Femur (tissue), 1 donor: ENCODE results near the gene RFXANK.
"Not testable (repeated sequence)": the region's sequence is repeated elsewhere in the genome, so short reads cannot be mapped to it uniquely, and the experiment has no call there.

Experiments used
- DNase-seq: peaks from one replicate; pipeline ENCODE4 v3.0.0-alpha.2; 2017

RFXANK gene

DNA sequence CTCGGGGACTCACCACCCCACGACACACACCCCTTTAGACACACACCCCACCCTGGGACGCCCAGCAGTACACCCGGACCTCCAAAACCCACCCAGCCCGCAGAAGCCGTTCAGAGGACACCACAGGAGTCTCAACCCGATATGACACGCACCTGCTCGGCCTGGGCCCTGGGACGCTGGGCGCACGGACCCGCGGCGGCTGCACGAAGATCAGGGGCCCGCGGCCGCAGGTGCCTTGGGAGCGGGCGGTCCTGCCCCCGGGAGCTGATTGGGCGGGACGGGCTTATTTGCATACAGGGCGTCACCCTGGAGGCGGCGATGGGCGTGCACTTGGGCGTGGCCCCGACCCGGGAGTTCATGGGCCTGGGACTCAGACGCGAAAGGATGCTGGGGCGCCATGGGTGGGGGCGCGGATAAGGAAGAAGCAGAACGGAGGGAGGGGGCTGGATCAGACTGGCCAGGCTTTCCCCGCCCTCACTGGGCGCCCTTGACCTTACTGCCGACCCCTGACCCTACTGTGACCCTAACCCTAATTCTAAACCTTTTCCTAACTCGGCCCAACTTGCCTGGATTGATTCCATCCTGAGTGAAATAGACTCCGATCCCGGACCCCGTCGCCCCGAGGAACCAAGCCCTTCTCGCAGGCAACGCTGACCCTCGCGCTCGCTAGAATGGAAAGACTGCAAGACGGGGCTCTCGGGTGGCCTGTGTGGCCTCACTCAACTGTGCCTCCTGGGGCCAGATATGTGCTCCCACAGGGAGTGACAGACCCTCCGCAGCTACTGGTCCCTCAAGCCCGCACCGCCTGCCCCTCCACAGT, 21.8 kb upstream of the RFXANK start, which contains the start of gene MEF2B:
MEF2B (minus strand) TSS at position 211 of the 820 bp plus-strand sequence. CDS start 19,528 bp downstream, outside the sequence.
- DNase-seq: peak; percentile 84

DNA sequence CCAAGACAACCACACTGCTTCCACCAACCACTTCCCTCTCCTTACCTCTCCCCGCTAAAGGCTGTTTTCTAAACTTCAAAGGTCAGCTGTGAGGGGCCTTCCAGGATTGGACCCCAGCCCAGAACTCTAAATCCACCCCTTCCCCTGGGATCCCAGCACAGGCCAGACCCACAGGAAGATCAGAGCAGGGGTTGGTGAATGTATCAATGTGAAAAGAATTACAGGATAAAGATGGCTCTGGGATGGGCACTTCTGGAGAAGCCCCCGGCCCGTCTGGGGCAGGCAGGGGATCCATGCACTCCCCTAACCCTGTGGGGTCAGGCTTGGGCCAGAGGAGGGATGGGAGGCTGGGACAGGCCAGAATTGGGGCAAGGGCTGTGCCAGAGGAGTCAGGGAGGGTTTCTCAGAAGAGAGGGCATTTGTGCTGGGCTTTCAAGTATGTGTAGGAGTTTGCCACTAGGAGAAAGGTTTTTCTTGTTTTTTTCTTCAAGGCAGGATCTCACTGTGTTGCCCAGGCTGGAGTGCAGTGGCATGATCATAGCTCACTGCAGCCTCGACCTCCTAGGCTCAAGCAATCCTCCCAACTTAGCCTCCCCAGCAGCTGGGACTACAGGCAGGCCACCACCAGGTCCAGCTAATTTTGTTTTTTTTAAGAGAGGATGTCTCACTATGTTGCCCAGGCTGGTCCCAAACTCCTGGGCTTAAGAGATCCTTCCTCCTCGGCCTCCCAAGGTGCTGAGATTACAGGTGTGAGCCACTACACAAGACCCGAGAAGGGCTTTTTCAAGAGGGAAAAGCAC, 21.0 kb upstream of the RFXANK start:
- no peak for DNase-seq

DNA sequence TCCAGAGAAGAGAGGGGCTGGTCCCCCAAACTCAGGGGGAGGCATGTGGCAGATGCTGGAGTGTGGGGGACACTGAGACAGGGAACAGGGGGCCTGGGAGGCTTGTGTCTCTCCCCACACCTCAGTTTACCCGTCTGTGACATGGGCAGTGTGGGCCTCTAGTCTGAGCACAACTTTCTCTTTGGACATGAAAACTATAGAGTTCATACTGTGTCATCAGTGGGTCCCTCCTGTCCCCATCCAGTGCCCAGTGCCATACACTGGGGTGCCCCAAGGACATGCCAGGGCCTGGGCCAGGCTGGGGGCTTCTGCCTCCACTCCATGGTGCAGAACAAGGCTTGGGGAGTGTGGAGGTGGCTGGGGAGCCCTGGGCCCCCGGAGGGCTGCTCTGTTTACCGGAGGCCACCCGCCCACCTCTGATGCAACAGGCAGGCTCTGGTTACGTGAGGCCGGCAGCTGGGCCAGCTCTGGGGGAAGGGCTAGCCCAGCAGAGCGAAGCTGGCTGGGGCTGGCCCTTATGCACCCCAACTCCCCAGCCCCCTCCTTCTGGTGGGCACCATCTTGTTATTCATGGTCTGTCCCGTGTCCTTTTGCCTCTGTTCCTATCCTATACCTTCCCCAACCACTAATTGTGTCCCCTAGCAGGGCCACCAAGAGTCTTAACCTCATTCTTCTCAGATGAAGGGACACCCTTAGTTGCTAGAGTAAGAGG, 20.1 kb upstream of the RFXANK start:
- no peak for DNase-seq

DNA sequence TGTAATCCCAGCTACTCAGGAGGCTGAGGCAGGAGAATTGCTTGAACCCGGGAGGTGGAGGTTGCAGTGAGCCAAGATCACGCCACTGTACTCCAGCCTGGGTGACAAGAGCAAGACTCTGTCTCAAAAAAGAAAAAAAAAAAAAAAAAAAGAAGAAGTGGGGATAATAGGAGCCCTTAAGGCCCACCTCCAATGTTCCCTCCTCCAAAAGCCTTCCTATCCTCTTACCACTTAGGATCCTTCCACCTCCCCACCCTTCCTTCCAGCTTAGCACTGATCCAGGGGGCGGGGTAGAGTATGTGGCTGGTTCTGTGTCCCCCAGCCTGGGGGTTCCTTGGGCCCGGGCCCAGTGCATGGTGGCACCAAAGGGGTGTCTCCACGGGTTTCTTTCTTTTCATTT, 18.8 kb upstream of the RFXANK start:
- not testable (repeated sequence) for DNase-seq

DNA sequence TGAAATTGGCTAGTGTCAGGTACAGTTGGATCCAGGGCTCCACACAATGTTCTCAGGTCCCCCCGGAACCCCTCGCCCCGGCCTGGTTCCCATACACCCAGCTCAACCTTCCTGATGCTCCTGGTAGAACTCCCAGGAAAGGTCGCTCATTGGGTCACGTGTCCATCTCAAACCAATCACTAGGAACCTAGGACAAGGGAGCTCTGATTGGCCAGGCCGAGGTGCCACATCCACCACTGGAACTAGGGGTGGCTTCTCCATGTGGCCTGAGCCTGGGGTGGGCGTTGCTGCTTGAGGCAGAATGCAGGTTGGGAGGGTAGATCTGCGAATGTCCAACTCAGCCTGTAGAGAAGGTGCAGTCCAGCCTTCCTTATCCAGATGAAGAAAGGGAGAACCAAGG, 15.1 kb upstream of the RFXANK start:
- DNase-seq: no peak

DNA sequence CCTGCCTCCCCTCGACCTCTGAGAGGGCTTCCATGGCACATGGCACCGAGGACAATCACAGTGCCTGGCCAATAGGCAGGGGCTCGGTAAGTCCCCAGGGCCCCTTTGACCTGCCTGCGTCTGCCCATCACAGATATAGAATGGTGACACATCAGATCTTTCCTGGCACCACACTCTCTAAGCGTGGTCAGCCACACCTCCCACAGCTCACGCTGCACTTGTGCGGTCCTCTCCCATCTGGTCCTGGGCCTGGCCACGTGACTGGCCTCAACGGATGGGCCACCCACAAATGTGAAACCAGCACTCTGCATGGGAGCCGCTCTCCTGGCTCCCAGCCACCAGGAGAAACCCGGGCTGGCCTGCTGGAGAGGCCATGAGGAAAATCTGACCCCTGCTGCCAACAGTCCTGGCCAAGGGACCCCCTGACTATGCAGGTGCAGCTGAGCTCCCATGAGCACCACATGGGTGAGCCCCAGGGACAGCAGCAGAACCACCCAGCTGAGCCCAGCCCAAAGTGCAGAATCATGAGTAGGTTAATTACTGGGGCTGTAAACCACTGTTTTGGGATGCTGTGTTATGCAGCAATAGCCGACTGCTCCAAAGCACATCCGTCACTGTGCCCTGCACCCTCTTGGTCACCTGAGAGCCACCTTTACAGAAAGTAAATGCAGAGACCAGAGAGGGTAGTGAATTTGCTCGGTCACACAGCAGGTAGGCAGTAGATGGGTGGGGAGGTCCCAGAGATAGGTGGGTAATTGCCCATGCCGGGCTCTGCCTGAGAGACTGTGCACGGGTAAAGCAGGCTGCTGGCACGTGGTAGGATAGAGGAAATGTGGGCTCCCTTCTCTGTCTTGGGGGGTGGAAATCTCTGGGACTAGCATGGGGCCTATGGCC, 12.3 kb upstream of the RFXANK start:
- no peak for DNase-seq

DNA sequence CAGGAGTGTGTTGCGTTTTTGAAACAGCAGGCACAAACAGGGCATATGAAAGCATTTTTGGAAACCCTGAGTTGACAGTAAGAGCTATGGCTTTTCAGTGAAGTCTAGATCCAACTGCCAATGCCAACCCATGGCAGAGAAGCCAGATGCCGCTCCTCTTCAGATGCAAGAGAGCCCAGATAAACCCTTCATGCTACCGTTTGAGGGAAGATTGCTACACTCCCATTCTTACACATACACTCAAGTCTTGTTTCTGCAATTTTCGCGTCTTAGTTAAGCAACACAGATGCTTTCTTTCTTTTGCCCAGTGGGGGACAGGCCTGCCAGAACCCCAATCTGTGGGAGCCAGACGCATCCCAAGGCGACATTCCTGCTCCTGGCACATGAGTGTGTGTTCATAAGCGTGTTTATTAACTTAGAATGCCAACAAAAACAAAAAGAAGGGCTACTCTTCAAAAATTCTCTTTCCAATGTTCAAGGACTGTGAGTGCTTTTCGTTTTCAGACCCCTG, 10.5 kb upstream of the RFXANK start:
- no peak for DNase-seq

DNA sequence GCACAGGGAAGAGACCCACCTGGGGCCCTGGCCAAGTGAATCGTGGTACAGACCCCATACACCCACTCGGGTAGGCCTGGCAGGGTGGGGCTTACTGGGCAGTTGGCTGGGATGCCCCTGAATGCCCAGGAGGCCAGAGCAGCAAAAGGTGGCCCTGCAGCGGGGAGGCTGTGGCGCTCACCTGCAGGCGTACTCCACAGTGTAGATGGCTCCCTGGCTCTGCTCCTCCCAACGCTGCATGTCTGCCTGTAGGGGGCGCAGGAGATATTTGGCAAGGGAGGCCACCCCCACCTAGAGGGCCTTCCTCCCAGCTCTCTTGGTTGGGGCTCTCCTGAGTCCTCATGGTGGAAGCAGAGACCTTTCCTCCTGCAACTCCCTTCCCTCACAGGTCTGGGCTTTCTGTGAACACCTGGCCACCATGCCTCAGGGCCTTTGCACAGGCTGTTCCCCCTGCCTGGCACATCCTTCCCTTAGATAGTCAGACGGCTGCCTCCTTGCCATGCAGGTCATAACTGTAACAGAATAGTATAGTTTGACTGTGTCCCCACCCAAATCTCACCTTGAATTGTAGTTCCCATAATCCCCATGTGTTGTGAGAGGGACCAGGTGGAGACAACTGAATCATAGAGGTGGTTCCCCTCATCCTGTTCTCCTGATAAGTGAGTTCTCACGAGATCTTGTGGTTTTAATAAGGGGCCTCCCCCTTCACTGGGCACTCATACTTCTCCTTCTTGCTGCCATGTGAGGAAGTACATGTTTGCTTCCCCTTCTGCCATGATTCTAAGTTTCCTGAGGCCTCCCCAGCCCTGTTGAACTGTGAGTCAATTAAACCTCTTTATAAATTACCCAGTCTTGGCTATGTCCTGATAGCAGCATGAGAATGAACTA, 6.0 kb upstream of the RFXANK start:
- DNase-seq: no peak

DNA sequence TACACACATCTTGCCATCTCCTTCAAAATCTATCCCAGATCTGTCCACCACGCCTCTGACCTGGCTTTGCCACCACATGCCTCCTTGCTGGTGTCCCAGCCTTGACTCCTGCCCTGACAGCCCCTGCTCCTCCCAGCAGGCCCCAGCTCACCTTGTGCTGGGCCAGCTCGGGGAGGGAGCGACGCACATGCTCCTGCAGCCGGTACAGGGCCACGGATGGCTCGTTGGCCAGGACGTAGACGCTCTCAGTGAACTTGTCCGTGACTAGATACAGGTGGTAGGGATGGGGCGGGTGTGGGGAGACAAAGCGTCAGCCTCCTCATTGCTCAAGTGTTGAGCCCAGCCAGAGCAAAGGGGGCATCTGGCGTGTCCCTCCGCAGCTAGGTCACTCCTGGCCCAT, 5.3 kb upstream of the RFXANK start:
- DNase-seq: no peak

DNA sequence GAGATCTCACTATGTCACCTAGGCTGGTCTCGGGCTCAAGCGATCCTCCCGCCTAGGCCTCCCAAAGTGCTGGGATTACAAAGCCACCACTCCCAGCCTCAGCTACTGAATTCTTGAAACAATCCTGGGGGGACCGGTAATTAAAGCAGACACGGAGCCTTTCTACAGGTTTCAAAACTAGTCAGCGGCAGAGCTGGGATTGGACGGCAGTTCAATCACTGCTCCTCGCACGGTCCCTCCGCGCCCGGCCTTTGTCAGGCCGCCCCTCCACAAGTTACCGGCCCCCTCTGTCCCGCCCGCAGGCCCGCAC, 335 bp upstream of the RFXANK start:
- DNase-seq: no peak

DNA sequence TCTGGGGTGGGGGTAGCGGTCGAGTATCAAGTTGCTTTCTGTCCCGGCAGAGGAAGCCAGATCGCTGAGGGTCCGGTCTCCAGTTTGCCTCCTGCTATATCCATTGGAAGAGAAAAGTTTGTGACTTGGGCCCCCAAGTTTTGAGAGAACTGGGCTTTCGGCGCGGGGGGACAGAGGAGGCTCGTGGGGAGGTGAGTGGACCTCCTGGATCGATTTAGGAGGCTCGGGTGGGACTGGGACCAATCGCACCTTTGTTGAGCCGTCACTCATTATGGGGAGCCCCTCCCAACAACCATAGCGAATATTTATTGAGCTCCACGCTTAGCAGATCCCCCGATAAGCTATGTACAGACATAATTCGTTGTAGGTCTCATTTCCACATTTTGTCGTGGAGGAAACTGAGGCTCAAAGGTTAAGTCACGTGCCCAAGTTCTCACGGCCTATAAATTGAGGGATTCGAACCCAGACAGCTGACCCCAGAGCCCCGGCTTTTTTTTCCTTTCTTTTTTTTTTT, 909 bp downstream of the RFXANK start:
- no peak for DNase-seq

DNA sequence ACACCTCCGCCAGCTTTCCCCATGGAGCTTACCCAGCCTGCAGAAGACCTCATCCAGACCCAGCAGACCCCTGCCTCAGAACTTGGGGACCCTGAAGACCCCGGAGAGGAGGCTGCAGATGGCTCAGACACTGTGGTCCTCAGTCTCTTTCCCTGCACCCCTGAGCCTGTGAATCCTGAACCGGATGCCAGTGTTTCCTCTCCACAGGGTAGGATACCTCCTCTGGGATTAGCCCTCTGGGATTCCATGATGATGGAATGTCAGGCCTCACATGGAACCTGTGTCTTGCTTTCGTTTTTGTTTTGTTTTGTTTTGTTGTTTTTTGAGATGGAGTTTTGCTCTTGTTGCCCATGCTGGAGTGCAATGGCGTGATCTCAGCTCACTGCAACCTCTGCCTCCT, 1.9 kb downstream of the RFXANK start:
- DNase-seq: no peak

DNA sequence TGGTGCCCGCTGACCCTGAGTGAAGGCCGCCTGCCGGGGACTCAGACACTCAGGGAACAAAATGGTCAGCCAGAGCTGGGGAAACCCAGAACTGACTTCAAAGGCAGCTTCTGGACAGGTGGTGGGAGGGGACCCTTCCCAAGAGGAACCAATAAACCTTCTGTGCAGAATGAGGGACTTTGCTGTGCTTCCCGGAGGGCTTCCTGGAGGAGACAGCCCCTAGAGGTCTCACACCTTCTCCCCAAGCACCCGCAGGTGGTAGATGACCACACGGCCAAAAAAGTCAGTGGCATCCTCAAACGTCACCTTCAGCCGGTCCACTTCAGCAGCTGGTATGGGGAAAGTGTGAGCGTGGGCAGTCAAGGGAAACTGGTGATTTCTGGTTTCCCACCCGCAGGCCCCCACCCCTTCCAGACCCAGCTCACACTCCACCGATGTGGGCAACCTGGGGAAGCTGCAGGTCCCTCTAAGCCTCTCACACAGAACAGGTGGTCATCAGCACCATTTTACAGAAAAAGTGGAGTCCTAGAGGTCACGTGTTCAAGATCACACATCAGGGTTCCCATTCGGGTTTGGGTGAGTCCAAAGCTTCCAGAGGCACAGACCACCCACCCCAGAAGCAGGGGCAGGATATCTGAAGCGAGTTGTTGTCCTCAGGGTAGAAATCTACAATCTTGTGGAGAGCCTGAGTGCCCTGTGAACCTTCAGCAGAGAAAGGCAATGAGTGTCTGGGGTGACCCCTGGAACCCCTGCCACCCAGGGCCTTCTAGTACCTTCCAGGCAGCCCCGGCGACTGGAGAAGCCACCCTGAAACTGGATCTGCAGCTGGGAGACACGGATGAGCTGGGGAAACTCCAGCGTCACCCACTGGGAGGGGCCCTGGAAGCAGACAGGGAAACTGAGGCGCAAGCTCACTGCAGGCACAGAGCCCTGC, 9.9 kb downstream of the RFXANK start:
- DNase-seq: no peak

DNA sequence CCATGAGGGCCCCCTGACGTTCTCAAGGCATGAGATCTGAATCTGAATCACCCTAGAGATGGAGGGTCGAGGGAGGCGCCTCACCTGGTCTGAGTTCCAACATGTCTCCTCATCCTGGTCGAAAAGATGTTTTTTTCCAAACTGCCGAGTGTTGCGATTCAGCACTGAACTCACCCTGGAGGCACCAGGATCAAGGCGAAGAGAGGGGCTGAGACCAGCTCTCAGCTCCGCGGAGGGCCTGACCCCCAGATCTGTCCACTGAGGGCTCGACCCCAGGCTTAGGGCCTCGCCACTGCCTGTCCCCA, 10.6 kb downstream of the RFXANK start:
- no peak for DNase-seq

DNA sequence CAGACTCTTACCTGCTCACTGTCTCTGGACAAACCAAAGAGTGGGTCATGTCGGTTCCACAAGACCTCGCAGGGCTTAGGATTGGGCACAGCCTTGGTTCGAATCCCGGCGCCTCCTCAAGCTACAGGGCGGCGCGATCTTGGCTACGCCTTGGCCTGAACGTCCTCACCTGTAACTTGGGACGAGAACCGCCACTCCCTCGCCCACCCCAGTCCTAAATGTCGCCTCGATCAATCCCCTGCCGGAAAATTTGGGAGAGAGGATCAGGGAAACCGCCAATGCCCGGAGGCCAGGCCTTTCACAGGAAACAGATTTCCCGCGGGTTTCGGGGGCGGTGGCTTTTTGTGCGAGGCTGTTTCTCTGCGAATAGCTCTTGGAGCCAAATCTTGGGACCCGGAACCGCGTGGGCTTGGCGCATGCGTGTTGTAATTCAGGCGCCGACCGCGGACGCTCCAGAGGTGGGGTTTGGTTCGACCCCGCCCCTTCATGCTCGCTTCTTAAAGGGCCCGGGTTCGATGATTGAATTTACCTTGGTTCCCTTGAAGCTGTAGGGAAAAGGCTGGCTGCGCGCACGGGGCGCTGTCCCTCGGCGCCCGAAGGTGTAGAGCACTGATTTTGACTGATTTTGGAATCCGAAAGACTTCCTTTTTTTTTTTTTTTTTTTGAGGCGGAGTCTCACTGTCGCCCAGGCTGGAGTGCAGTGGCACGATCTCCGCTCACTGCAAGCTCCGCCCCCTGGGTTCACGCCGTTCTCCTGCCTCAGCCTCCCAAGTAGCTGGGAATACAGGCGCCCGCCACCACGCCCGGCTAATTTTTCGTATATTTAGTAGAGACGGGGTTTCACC, 11.2 kb downstream of the RFXANK start, which contains the start of gene NR2C2AP:
NR2C2AP (minus strand) TSS at position 403 of the 845 bp plus-strand sequence; CDS start at position 49, 354 bp downstream.
- peak; percentile 93 for DNase-seq

DNA sequence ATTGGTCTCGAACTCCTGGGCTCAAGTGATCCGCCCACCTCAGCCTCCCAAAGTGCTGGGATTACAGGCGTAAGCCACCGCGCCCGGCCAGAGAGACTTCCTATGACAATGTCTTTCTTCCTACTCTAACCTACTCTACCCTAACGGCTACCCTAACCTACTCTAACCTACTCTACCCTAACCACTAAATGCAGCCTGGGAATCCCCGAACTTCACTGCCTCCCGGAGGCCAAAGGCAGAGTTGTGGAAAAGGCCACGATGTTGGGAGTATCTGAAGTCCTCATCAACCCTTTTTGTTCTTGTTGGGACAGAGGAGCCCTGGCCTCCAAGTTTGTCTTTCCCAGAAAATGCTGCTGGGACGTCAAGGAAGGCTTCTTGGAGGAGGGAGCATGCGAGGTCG, 12.1 kb downstream of the RFXANK start:
- DNase-seq: no peak

DNA sequence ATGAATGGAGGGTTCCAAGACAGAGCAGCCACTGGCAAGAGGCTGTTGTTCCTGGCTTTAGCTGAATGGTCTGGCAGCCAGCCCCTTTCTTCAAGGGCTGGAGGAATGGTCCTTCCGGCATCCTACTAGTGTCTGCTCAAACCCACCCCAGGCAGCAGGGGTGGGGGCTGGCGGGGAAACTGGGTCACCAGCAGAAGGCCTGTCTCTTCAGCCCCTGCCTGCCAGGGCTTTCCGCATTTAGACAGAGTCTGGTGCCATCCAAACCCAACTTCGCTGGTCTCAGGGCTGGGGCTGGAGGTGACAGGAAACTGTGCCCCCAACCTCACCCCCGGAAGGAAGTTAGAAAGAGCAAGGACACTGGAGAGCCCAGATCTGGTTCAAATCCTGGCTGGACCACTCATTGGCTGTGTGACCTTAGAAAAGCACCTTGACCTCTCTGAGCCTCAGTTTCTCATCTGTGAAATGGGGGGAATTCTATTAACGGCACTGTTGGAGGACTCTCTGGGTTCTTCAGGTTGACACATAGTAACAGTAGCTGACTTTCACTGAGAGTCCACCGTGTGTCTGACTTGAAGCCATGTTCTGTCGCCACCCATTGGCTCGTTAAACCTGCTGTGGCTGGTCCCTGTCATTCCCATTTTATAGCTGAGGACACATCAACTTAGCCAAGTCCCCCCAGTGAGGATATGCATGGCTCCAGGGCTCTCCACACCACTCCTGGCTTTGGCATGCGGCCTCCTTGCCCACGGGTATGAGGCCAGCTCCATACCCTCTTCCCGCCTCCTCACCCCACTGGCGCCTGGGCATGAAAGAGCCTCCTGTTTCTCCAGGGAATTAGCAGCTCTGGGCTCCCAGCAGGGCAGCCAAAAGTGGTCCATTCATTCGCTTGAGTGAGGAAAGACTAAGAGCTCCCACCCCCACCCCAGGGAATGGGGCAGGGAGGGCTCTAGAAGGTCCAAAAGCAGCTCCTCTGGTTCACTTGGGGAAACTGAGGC, 13.7 kb downstream of the RFXANK start:
- no peak for DNase-seq

DNA sequence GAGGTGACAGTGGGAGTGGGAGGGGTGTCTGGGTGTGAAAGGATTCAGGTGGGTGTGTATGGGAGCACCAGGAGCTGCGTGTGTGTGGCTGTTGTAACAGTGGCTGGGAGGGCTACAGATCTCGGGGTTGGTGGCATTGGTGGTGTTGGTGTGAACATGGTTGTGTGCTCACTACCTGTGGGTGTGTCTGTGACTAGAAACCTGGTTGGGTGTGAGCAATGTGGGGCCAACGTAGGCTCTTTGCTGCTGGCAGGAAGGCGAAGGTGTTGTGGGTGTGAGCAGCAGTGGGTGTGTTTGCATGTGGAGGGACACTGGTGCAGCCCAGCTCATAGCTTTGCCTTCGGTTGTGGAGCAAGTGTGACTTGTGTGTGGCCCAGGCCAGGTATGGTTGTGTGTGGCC, 14.9 kb downstream of the RFXANK start:
- no peak for DNase-seq
